HT1080 (cell line): ENCODE measurements around the gene THBS4. TPM values are rescaled to one million over a fixed set of nuclear protein-coding genes. Genes with fewer than 3 reads are reported as not detected.

ENCODE experiments used
- DNase-seq: peaks from one replicate; pipeline ENCODE4 v3.0.0-alpha.2; 2015; ENCODE audit warnings: low read depth
- small RNA-seq: library from RNA; depleted of rRNA; stranded (forward); fragments of <200 nt; gene quantifications from one replicate; pipeline ENCODE3, GENCODE V24; 2014
- total RNA-seq: library from RNA; depleted of rRNA; stranded (reverse); fragments of >200 nt; shearing (Covaris generic); gene quantifications from 2 replicates; pipeline ENCODE4 v1.2.3, GENCODE V29; 2014; rRNA removed

THBS4 gene
- total RNA-seq, 1 experiment from 2014 or later = 2.0 TPM

DNA sequence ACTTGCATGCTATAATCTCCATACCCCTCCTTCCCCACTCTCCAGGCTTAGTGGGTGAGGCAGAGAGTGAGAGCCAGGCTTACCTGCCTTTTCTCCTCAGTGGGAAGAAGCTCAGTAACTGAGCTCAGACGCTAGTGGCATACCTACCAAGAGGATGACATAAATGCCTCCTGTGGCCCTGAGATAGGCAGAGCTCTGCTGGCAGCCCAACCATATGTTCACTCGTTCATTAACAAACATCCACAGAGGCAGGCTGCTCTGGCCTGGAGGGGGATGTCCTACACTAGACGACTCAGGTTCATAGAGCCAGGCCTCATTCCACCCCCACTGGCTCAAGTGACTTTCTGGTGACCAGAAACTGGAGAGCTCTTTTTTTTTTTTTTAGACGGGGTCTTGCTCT is 81.3 kb downstream of the THBS4 start:
- DNase-seq = no peak

GRCh38 chr5:80117446-80117845 is 82.3 kb downstream of the THBS4 start:
- DNase-seq = peak; percentile 30

DNA sequence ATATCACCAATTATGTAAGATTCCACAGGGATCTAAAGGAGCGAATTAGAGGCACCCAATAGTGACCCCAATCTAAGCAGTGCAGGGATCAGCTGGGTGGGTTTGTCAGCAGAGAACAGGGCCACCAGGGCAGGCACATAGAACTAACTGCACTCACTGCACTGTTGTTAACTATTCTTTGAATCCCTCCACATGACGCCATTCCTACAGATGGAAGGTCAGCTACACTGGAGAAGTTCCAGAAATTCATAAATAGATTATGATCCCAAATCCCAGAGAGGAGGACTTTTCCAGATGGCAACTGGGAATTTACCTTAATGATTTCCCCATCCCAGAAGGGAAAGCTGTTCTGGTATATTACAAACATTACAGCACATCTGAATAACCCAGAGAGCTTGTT is 84.2 kb downstream of the THBS4 start:
- no peak for DNase-seq

GRCh38 chr5:80122579-80122978 is 87.4 kb downstream of the THBS4 start:
- no peak for DNase-seq

GRCh38 chr5:80124121-80124918 is 89.2 kb downstream of the THBS4 start:
- no peak for DNase-seq

DNA sequence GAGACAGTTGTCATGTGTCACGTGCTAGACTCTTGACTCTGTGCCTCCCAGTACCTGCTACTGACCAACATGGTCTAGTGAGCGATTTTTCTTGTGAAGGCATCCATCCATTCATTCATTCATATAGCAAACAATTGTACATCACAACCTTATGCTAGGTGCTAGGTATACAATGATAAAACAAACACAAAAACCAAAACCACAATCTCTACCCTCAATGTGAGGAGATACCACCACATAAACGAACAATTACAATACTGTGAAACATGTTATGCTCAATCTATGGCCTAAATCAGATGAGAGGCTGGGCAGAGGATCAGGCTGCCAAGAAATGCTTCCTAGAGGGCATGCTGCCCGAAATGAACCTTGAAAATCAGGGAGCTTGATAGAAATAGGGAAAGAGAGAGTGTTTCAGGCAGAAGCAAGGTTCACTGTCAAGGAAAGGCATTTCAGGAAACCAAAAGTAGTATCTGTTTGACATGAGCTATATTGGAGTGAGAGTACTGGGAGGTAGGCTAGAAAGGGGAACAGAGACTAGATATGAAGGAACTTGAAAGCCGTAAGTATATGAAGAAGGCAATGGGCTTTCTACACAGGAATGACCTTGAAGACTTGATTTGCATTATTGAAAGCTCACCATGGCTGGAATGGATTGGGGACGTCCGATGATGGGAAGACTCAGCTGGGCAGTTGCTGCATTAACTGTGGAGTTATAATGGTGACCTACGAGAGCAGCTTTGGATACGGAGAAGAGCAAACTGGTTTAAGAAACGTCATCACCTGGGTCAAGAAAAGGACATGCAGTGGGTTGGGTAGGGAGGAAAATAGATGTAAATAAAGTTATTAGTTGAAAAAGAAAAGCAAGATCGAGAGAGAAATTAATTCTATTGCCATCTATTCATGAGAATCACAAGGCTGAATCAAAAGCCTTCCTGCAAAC is 90.1 kb downstream of the THBS4 start:
- DNase-seq = no peak

DNA sequence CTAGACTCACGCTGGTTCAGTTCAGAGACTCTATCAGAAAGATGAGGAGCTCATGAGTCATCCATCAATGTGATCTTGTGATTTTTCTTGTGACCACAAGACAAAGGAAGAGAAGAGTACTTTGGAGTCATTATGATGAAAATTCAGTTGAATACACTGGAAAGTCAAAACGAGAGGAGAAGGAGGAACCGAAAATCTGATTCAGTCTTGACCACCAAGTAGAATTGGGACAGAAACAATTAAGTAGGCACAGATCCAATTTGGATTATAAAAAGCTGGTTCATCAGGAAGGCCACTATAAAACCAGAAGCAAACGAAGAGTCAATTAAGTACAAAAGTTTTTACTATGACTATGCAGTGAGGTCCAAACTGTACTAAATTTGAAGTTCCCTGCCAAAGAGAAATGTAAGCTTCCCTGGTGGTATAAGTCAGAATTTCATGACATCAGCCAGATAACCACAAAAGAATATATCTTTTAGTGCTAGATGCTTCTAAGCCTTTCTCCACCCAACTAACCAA is 90.9 kb downstream of the THBS4 start:
- peak; percentile 93 for DNase-seq

- DNase-seq = peak; percentile 14
These were observed 92.0 kb downstream of the THBS4 start for GRCh38 chr5:80127116-80127552.

DNA sequence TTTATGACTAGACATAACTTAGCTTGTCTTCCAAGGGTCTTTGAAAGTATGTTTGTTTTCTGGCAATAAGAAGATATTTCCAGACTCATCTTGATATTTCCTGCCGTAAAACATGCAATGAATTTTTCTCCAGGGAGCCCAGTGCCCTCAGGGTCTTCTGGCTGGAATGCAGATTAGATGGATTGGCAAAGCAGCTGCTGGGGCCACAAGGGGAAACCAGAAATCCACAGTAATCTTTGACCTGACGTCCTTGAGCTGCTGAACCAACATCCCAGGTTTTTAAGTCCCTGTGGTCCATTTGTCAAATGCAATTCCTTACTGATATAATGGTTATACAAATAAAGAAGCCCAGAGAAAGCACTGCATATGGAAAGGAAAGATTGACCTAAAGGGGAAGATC is 93.0 kb downstream of the THBS4 start:
- no peak for DNase-seq

DNA sequence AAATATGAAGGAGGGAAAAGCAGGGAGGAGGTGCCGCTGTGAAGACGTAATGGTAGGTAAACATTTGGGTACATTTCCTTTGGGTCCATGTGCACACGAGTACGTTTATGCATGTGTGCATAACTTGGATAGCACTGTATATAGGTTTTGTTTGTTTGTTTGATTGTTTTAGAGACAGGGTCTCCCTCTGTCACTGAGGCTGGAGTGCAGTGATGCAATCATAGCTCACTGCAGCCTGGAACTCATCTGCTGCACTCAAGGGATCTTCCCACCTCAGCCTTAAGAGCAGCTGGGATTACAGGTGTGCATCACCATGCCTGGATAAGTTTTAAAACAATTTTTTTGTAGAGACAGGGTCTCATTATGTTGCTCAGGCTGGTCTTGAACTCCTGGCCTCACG is 94.0 kb downstream of the THBS4 start:
- no peak for DNase-seq

Small RNA genes within 50 kb of the gene (small RNA-seq; reads per million reads assigned to genes)
- not detected for gene TRMT112P2

Other genes starting within 250 kb of the THBS4 start
- gene MTX3, start 44.1 kb upstream of the THBS4 start, total RNA-seq = 8.3 and 10.5 TPM in 2 replicates
- gene SERINC5, start 220.7 kb downstream of the THBS4 start, total RNA-seq = 1.9 and 4.4 TPM in 2 replicates